Kidney epithelial cell (primary cell): ENCODE measurements around the gene NRSN2. TPM values are rescaled to one million over a fixed set of nuclear protein-coding genes. Genes with fewer than 3 reads are reported as not detected.

Experiments
- DNase-seq: peaks from one replicate; pipeline ENCODE4 v3.0.0-alpha.2; 2010; ENCODE audit warnings: low read depth
- H3K27me3 ChIP-seq: 2 replicates; pipeline ENCODE4 v1.6.0; 2011; ENCODE audit warnings: low read length; ENCODE audit not compliant: control insufficient read depth, insufficient read depth
- H3K36me3 ChIP-seq: 2 replicates; pipeline ENCODE4 v1.5.1; 2011; ENCODE audit warnings: low read length; ENCODE audit not compliant: control insufficient read depth, insufficient read depth
- H3K4me3 ChIP-seq: 2 replicates; pipeline ENCODE4 v1.5.1; 2011; ENCODE audit warnings: low read depth, mild to moderate bottlenecking, control low read depth, low read length
- CTCF ChIP-seq: IDR thresholded peaks from 2 replicates; pipeline ENCODE4 v1.5.1; 2011; ENCODE audit warnings: mild to moderate bottlenecking, moderate library complexity, low read length, control low read depth, inconsistent platforms; ENCODE audit not compliant: insufficient read depth, poor library complexity, severe bottlenecking
- total RNA-seq: library from RNA; depleted of rRNA; stranded (reverse); fragments of >200 nt; gene quantifications from 2 replicates; pipeline ENCODE4 v1.2.3, GENCODE V29; 2015

NRSN2 gene
- total RNA-seq, 1 donor from 2014 or later: 36.9 TPM

GRCh38 chr20:366719-367485, 20.0 kb downstream of the NRSN2 start:
- Histone ChIP-seq H3K4me3 (no peak overlapping the region), H3K27me3 (no peaks in the 10 kb centered on the region), H3K36me3 (no peaks in the 10 kb centered on the region)
- no peak for TF ChIP-seq CTCF
- DNase-seq: no peak

GRCh38 chr20:367486-367887, 20.6 kb downstream of the NRSN2 start:
- Histone ChIP-seq H3K36me3 (no peaks in the 10 kb centered on the region), H3K4me3 (no peak overlapping the region), H3K27me3 (no peaks in the 10 kb centered on the region)
- no peak for TF ChIP-seq CTCF
- no peak for DNase-seq

- TF ChIP-seq CTCF: no peak
- Histone ChIP-seq H3K36me3 (no peaks in the 10 kb centered on the region), H3K4me3 (no peak overlapping the region), H3K27me3 (no peaks in the 10 kb centered on the region)
- no peak for DNase-seq
Observed at GRCh38 chr20:368915-369314, 22.0 kb downstream of the NRSN2 start.

GRCh38 chr20:370151-370600, 23.3 kb downstream of the NRSN2 start:
- no peak overlapping the region for H3K4me3 ChIP-seq
- TF ChIP-seq CTCF: no peak
- H3K27me3 ChIP-seq: no peaks in the 10 kb centered on the region
- no peaks in the 10 kb centered on the region for H3K36me3 ChIP-seq
- DNase-seq: no peak

- no peak overlapping the region for H3K4me3 ChIP-seq
- TF ChIP-seq CTCF: no peak
- H3K36me3 ChIP-seq: no peaks in the 10 kb centered on the region
- no peak for DNase-seq
- no peaks in the 10 kb centered on the region for H3K27me3 ChIP-seq
Observed at GRCh38 chr20:370977-371754, 24.3 kb downstream of the NRSN2 start.
